ENCODE measurements around the gene ACKR2.
"Not testable (repeated sequence)": the region's sequence is repeated elsewhere in the genome, so short reads cannot be mapped to it uniquely, and the experiment has no call there.

Gene ACKR2

GRCh38 chr3:42855547-42856380, 46.5 kb downstream of the ACKR2 start:
- DNase-seq (ENCODE audit: low spot score) = no peak

GRCh38 chr3:42856544-42856943, 47.3 kb downstream of the ACKR2 start:
- no peak for DNase-seq (ENCODE audit: low spot score)

GRCh38 chr3:42864321-42864950, 55.2 kb downstream of the ACKR2 start:
- DNase-seq (ENCODE audit: low spot score) = no peak

GRCh38 chr3:42865256-42865655, 56.0 kb downstream of the ACKR2 start:
- DNase-seq (ENCODE audit: low spot score) = no peak

- DNase-seq (ENCODE audit: low spot score) = no peak
Observed at GRCh38 chr3:42867138-42867537, 57.9 kb downstream of the ACKR2 start.

- no peak for DNase-seq (ENCODE audit: low spot score)
Observed at GRCh38 chr3:42868841-42869240, 59.6 kb downstream of the ACKR2 start.

GRCh38 chr3:42871592-42872196, 62.4 kb downstream of the ACKR2 start:
- no peak for DNase-seq (ENCODE audit: low spot score)

- no peak for DNase-seq (ENCODE audit: low spot score)
Observed at GRCh38 chr3:42872718-42873117, 63.5 kb downstream of the ACKR2 start.

- DNase-seq (ENCODE audit: low spot score) = no peak
Observed at GRCh38 chr3:42873221-42873982, 64.2 kb downstream of the ACKR2 start.

- no peak for DNase-seq (ENCODE audit: low spot score)
Observed at GRCh38 chr3:42874749-42875148, 65.5 kb downstream of the ACKR2 start.

- no peak for DNase-seq (ENCODE audit: low spot score)
Observed at GRCh38 chr3:42875325-42876151, 66.3 kb downstream of the ACKR2 start, which contains the start of gene CYP8B1. CYP8B1 (minus strand) TSS chr3:42875879; CDS start chr3:42875816, 63 bp downstream.

GRCh38 chr3:42876401-42876800, 67.2 kb downstream of the ACKR2 start:
- no peak for DNase-seq (ENCODE audit: low spot score)

GRCh38 chr3:42876940-42877720, 67.9 kb downstream of the ACKR2 start:
- no peak for DNase-seq (ENCODE audit: low spot score)

GRCh38 chr3:42877881-42878280, 68.6 kb downstream of the ACKR2 start:
- no peak for DNase-seq (ENCODE audit: low spot score)

- no peak for DNase-seq (ENCODE audit: low spot score)
Observed at GRCh38 chr3:42880183-42880582, 70.9 kb downstream of the ACKR2 start.

- DNase-seq (ENCODE audit: low spot score) = peak; percentile 85
Observed at GRCh38 chr3:42880601-42881451, 71.6 kb downstream of the ACKR2 start.

GRCh38 chr3:42883251-42883930, 74.1 kb downstream of the ACKR2 start:
- not testable (repeated sequence) for DNase-seq (ENCODE audit: low spot score)

- DNase-seq (ENCODE audit: low spot score) = no peak
Observed at GRCh38 chr3:42884324-42884723, 75.1 kb downstream of the ACKR2 start.

- peak; percentile 26 for DNase-seq (ENCODE audit: low spot score)
Observed at GRCh38 chr3:42886294-42886822, 77.1 kb downstream of the ACKR2 start.
